GM18499 (cell line): ENCODE results near the gene OR1K1.
"Not testable (repeated sequence)": the region's sequence is repeated elsewhere in the genome, so short reads cannot be mapped to it uniquely, and the experiment has no call there.

Source experiments
- ATAC-seq: cut with Tn5 transposase; IDR thresholded peaks from one replicate; pipeline ENCODE4 v1.9.1; 2021; ENCODE audit warnings: moderate number of reproducible peaks; ENCODE audit not compliant: insufficient read depth, unreplicated experiment

The OR1K1 gene

GRCh38 chr9:122810306-122810946, 10.5 kb downstream of the OR1K1 start:
- ATAC-seq, result peak; percentile 75

- no peak for ATAC-seq
Observed at GRCh38 chr9:122812736-122813135, 12.8 kb downstream of the OR1K1 start.

GRCh38 chr9:122814545-122814944, 14.6 kb downstream of the OR1K1 start:
- no peak for ATAC-seq

- no peak for ATAC-seq
Observed at GRCh38 chr9:122815544-122815943, 15.6 kb downstream of the OR1K1 start.

GRCh38 chr9:122816163-122816867, 16.4 kb downstream of the OR1K1 start:
- no peak for ATAC-seq

GRCh38 chr9:122819326-122819725, 19.4 kb downstream of the OR1K1 start:
- no peak for ATAC-seq

GRCh38 chr9:122819791-122820489, 20.0 kb downstream of the OR1K1 start:
- no peak for ATAC-seq

- ATAC-seq, result no peak
Observed at GRCh38 chr9:122820490-122820845, 20.5 kb downstream of the OR1K1 start.

- no peak for ATAC-seq
Observed at GRCh38 chr9:122821278-122821943, 21.5 kb downstream of the OR1K1 start.

GRCh38 chr9:122822056-122822455, 22.1 kb downstream of the OR1K1 start:
- no peak for ATAC-seq

- no peak for ATAC-seq
Observed at GRCh38 chr9:122822938-122823337, 23.0 kb downstream of the OR1K1 start.

- peak; percentile 12 for ATAC-seq
Observed at GRCh38 chr9:122827761-122828093, 27.8 kb downstream of the OR1K1 start.

GRCh38 chr9:122828965-122829284, 29.0 kb downstream of the OR1K1 start:
- not testable (repeated sequence) for ATAC-seq

- ATAC-seq, result no peak
Observed at GRCh38 chr9:122832194-122832593, 32.3 kb downstream of the OR1K1 start.

- no peak for ATAC-seq
Observed at GRCh38 chr9:122835313-122835731, 35.4 kb downstream of the OR1K1 start.

- no peak for ATAC-seq
Observed at GRCh38 chr9:122837266-122837850, 37.4 kb downstream of the OR1K1 start.

GRCh38 chr9:122838441-122838840, 38.5 kb downstream of the OR1K1 start:
- ATAC-seq, result not testable (repeated sequence)

- ATAC-seq, result no peak
Observed at GRCh38 chr9:122841501-122841900, 41.6 kb downstream of the OR1K1 start.

- ATAC-seq, result no peak
Observed at GRCh38 chr9:122844137-122844536, 44.2 kb downstream of the OR1K1 start.

- ATAC-seq, result no peak
Observed at GRCh38 chr9:122845116-122845515, 45.2 kb downstream of the OR1K1 start.
